ENCODE results near the gene UNC93A.
"Not testable (repeated sequence)": the region's sequence is repeated elsewhere in the genome, so short reads cannot be mapped to it uniquely, and the experiment has no call there.

GRCh38 chr6:167280466-167280865, 10.6 kb upstream of the UNC93A start:
- not testable (repeated sequence) for TF ChIP-seq CTCF (IDR thresholded peaks at IDR 0.05; ENCODE audit: borderline replicate concordance, extremely low read depth, low read length, poor library complexity, severe bottlenecking); EZH2 (IDR thresholded peaks at IDR 0.05; ENCODE audit: borderline replicate concordance, low read depth, low read length, severe bottlenecking)
